ENCODE data around the gene CPXM2. TPM values are rescaled to one million over a fixed set of nuclear protein-coding genes. Genes with fewer than 3 reads are reported as not detected.

Gene CPXM2
- polyA plus RNA-seq, 2 donors, result 1.5 to 4.2 TPM

DNA sequence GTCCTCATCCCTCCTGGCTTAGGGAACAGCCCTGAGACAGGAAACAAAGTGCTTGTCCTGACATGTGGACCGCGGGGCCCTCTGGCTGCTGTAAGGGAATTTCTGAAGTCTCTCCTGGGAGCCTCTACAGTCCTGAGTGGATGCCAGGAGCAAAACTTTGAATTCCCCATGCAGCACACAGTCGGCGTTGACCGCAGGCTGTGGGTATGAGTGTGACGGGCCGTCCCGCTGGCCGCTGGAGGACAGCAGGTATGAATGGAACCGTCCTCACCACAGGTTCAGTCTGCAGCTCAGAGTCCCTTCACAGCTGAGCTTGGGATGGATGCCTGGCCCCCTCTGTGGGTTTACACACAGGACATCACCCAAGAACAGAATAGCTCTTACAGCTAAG lies 130.6 kb downstream of the CPXM2 start:
- Histone ChIP-seq H3K4me1 (ENCODE audit: control insufficient read depth in 2 of 2, insufficient read depth in 2 of 2, low read length in 1 of 2) (no peaks in the 10 kb centered on the region), H3K27me3 (ENCODE audit: control insufficient read depth in 1 of 2, insufficient read depth in 2 of 2, low read length in 2 of 2) (peaks cover 0 to 4% of the 10 kb centered on the region in 2 donors), H3K4me3 (ENCODE audit: low read depth in 1 of 2, low read length in 2 of 2) (no peak overlapping the region), H3K9me3 (ENCODE audit: control insufficient read depth in 2 of 2, insufficient read depth in 1 of 2, low read depth in 1 of 2, low read length in 1 of 2) (peaks cover 0 to 1% of the 10 kb centered on the region in 2 donors), H3K36me3 (ENCODE audit: control insufficient read depth in 2 of 2, insufficient read depth in 2 of 2, low read length in 1 of 2) (peaks cover 0 to 3% of the 10 kb centered on the region in 2 donors), H3K27ac (ENCODE audit: low read depth in 2 of 2, low read length in 1 of 2) (no peak overlapping the region)
- 48 to 64% methylated on average over 10 of the region's 10 CpGs for whole genome bisulfite sequencing, 2 donors

DNA sequence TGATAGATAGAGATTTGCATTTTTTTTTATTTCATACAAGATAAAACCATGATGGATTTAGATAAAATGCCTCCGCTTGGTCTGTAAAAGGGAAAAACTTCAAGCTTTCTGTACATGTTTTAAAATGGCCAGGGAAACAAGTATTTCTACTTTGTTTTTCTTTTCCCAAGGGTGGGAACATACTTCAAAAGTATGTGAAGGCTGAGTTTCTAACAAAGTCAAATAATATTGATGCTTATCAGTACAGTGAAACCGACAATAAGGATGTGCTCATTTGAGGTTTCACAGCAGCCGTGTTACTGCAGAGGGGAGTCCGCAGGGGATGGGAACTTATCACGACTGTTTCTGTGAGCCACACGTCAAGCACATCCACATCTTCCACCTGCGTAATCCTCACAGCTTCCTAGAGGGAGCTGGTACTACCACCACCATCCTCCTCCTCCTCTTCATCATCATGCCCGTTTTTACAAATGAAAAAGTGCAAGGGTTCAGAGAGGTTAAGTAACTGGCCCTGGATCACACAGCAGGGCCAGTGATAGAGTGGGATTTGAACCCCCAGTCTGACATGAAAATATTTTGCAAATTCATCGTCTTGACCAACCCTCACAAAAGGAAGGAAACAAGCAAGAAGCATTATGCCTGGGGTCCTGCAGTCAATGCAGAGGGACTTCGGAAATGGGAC lies 131.1 kb downstream of the CPXM2 start:
- no peak overlapping the region for H3K4me3 ChIP-seq (ENCODE audit: low read depth in 1 of 2, low read length in 2 of 2)
- no peaks in the 10 kb centered on the region for H3K4me1 ChIP-seq (ENCODE audit: control insufficient read depth in 2 of 2, insufficient read depth in 2 of 2, low read length in 1 of 2)
- H3K27ac ChIP-seq (ENCODE audit: low read depth in 2 of 2, low read length in 1 of 2), result no peak overlapping the region
- peaks cover 0 to 1% of the 10 kb centered on the region in 2 donors for H3K9me3 ChIP-seq (ENCODE audit: control insufficient read depth in 2 of 2, insufficient read depth in 1 of 2, low read depth in 1 of 2, low read length in 1 of 2)
- WGBS, 2 donors, result 58 to 62% methylated on average over 10 of the region's 10 CpGs
- peaks cover 0 to 3% of the 10 kb centered on the region in 2 donors for H3K36me3 ChIP-seq (ENCODE audit: control insufficient read depth in 2 of 2, insufficient read depth in 2 of 2, low read length in 1 of 2)
- peaks cover 0 to 4% of the 10 kb centered on the region in 2 donors for H3K27me3 ChIP-seq (ENCODE audit: control insufficient read depth in 1 of 2, insufficient read depth in 2 of 2, low read length in 2 of 2)

DNA sequence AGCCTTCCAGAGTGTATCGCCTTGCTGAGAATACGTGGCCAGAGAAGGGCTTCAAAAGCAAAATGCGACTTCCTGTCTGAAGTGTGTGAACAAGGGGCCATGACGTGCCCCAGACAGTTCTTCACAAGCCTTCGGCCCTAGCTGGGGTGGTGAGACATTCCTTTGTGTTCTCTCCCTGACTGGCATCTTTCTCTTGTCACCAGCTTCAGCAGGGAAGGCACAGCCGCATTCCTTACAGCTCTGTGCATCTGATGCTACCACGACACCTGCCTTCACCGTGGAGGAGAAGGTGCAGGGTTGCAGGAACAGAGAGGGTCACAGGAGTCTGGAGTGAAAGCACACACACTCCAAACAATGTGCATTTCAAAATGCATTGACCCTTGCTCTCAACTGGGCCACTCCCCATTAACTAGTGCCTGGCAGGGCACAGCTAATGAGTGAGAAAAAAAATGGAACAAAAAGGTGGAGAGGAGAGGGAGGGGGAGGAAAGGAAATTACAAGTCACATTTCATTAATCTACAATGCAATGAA lies 132.0 kb downstream of the CPXM2 start:
- 42 to 63% methylated on average over 8 of the region's 8 CpGs for WGBS, 2 donors
- H3K27me3 ChIP-seq (ENCODE audit: control insufficient read depth in 1 of 2, insufficient read depth in 2 of 2, low read length in 2 of 2), result peaks cover 0 to 4% of the 10 kb centered on the region in 2 donors
- H3K4me3 ChIP-seq (ENCODE audit: low read depth in 1 of 2, low read length in 2 of 2), result no peak overlapping the region
- H3K4me1 ChIP-seq (ENCODE audit: control insufficient read depth in 2 of 2, insufficient read depth in 2 of 2, low read length in 1 of 2), result no peaks in the 10 kb centered on the region
- peaks cover 0 to 3% of the 10 kb centered on the region in 2 donors for H3K36me3 ChIP-seq (ENCODE audit: control insufficient read depth in 2 of 2, insufficient read depth in 2 of 2, low read length in 1 of 2)
- no peak overlapping the region for H3K27ac ChIP-seq (ENCODE audit: low read depth in 2 of 2, low read length in 1 of 2)
- peaks cover 0 to 1% of the 10 kb centered on the region in 2 donors for H3K9me3 ChIP-seq (ENCODE audit: control insufficient read depth in 2 of 2, insufficient read depth in 1 of 2, low read depth in 1 of 2, low read length in 1 of 2)

DNA sequence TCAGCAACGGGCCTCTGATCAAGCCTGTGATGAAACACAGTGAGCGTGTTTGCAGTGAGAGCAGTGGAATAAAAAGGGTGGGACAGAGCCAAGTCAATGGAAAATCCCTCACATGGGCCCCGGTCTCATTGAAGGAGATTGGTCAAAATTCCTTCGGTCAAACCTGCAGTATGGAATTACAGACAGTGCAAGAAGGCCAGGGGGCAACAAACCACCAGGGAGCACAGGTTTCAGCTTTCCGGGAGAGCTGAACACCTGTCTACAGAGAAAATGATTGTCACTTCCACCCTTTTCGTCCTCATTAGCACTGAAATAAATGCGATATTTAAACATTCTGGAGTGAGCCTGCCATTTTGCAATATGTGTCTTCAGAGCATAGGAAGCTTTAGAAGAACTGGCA lies 132.6 kb downstream of the CPXM2 start:
- Histone ChIP-seq H3K9me3 (ENCODE audit: control insufficient read depth in 2 of 2, insufficient read depth in 1 of 2, low read depth in 1 of 2, low read length in 1 of 2) (peaks cover 0 to 1% of the 10 kb centered on the region in 2 donors), H3K4me1 (ENCODE audit: control insufficient read depth in 2 of 2, insufficient read depth in 2 of 2, low read length in 1 of 2) (no peaks in the 10 kb centered on the region), H3K27me3 (ENCODE audit: control insufficient read depth in 1 of 2, insufficient read depth in 2 of 2, low read length in 2 of 2) (peaks cover 0 to 4% of the 10 kb centered on the region in 2 donors), H3K36me3 (ENCODE audit: control insufficient read depth in 2 of 2, insufficient read depth in 2 of 2, low read length in 1 of 2) (peaks cover 0 to 3% of the 10 kb centered on the region in 2 donors), H3K4me3 (ENCODE audit: low read depth in 1 of 2, low read length in 2 of 2) (no peak overlapping the region), H3K27ac (ENCODE audit: low read depth in 2 of 2, low read length in 1 of 2) (no peak overlapping the region)
- 80 to 89% methylated on average over 7 of the region's 7 CpGs for WGBS, 2 donors

DNA sequence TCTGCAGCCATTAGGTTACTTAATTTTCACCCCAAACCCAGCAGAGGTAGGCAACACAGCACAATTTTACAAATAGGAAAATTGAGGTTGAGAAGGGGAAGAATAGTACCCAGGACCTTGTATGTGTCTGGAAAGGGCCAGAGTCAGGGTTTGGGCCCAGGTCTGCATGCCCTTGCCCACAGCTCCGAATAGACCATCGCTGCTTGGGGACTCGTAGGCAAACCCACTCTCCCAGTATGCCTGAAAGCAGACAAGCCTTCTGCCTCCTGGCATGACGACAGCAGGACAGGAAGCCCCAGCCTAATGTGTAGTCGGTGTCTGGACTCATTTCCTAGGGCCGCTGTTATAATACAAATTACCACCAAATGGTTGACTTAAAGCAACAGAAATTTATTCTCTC lies 133.8 kb downstream of the CPXM2 start:
- Histone ChIP-seq H3K4me1 (ENCODE audit: control insufficient read depth in 2 of 2, insufficient read depth in 2 of 2, low read length in 1 of 2) (no peaks in the 10 kb centered on the region), H3K4me3 (ENCODE audit: low read depth in 1 of 2, low read length in 2 of 2) (no peak overlapping the region), H3K36me3 (ENCODE audit: control insufficient read depth in 2 of 2, insufficient read depth in 2 of 2, low read length in 1 of 2) (peaks cover 0 to 3% of the 10 kb centered on the region in 2 donors), H3K27ac (ENCODE audit: low read depth in 2 of 2, low read length in 1 of 2) (no peak overlapping the region), H3K9me3 (ENCODE audit: control insufficient read depth in 2 of 2, insufficient read depth in 1 of 2, low read depth in 1 of 2, low read length in 1 of 2) (peaks cover 0 to 1% of the 10 kb centered on the region in 2 donors), H3K27me3 (ENCODE audit: control insufficient read depth in 1 of 2, insufficient read depth in 2 of 2, low read length in 2 of 2) (peaks cover 0 to 4% of the 10 kb centered on the region in 2 donors)
- 73 to 78% methylated on average over 6 of the region's 6 CpGs for WGBS, 2 donors

DNA sequence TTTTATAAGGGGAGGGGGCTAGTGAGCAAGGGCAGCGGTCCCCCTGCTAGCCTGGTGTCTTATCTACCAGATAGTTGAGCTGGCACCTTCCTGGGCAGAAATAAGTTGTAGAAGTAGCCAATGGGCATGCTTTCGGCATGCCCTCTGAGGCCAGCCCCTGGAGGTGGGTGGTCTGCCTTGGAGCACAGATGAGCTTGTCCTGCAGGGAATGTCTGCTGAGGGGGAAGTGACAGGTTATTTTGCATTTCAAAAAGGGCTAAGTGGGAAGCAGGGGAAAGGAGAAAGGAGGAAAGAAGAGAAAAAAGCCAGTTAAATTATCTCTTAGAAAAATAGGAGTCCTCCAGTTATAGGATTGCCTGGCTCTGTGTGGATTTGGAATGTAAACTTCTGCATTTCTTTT lies 136.5 kb downstream of the CPXM2 start:
- Histone ChIP-seq H3K9me3 (ENCODE audit: control insufficient read depth in 2 of 2, insufficient read depth in 1 of 2, low read depth in 1 of 2, low read length in 1 of 2) (peaks cover 0 to 1% of the 10 kb centered on the region in 2 donors), H3K4me1 (ENCODE audit: control insufficient read depth in 2 of 2, insufficient read depth in 2 of 2, low read length in 1 of 2) (no peaks in the 10 kb centered on the region), H3K27ac (ENCODE audit: low read depth in 2 of 2, low read length in 1 of 2) (no peak overlapping the region), H3K4me3 (ENCODE audit: low read depth in 1 of 2, low read length in 2 of 2) (no peak overlapping the region), H3K36me3 (ENCODE audit: control insufficient read depth in 2 of 2, insufficient read depth in 2 of 2, low read length in 1 of 2) (peaks cover 0 to 3% of the 10 kb centered on the region in 2 donors), H3K27me3 (ENCODE audit: control insufficient read depth in 1 of 2, insufficient read depth in 2 of 2, low read length in 2 of 2) (no peaks in the 10 kb centered on the region)
- 69 to 74% methylated on average over 2 of the region's 2 CpGs for WGBS, 2 donors

DNA sequence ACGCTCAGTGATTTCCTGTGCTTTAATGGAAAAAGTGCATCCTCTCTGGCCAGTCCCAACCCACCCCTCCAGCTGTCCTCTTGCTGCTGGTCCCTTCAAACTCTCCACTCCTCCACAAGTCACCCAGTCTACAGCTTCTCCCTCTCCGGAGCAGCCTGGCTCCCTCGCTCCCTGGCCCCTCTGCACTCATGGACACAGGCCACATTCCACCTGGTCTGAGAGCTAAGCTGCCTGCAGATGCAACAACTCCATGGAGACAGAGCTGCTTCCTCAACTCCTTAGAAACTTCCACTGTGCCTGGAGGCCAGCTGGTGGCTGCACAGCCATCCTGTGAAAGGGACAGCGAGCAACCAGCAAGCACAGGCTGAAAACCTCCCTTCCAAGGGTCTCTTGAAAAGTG lies 137.5 kb downstream of the CPXM2 start:
- H3K4me1 ChIP-seq (ENCODE audit: control insufficient read depth in 2 of 2, insufficient read depth in 2 of 2, low read length in 1 of 2), result no peaks in the 10 kb centered on the region
- no peaks in the 10 kb centered on the region for H3K27me3 ChIP-seq (ENCODE audit: control insufficient read depth in 1 of 2, insufficient read depth in 2 of 2, low read length in 2 of 2)
- no peaks in the 10 kb centered on the region for H3K9me3 ChIP-seq (ENCODE audit: control insufficient read depth in 2 of 2, insufficient read depth in 1 of 2, low read depth in 1 of 2, low read length in 1 of 2)
- no peak overlapping the region for H3K4me3 ChIP-seq (ENCODE audit: low read depth in 1 of 2, low read length in 2 of 2)
- no peaks in the 10 kb centered on the region for H3K36me3 ChIP-seq (ENCODE audit: control insufficient read depth in 2 of 2, insufficient read depth in 2 of 2, low read length in 1 of 2)
- H3K27ac ChIP-seq (ENCODE audit: low read depth in 2 of 2, low read length in 1 of 2), result no peak overlapping the region
- WGBS, 2 donors, result 88 to 89% methylated on average over 4 of the region's 4 CpGs

DNA sequence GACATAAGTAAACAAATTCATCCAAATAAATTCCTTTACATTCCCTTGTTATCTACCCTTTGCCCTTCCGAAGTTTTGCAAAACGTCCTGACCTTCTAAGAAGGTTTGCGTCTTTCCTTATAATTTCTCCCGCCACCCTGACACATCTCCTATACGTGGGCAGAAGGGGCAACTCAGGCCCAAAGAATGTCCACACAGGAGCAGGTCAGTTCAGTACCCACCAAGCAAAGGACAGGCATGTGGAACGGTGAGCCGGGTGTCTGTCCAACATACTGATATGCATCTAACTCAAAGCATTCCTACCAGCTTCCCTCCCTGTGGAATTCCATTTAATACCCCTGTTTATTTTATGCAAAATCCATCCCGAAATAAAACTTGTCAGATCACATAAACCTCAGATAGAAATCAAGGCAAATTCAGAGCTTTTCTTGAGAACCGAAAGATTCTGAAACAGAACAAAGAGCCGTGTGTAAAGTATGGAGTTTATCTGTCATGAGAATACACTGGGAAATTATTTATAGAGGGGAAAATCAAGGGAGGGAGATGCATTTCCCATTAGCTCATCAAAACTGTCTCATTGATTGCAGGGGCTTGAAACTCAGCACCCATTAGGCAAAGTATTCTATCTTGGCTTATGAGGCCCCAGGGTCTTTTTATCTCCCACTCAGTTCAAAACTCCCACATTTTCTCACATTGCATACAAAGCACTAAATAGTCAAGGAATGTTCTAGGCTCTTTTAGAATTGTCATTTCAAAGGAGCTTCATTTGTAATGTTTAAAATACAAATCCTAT lies 140.1 kb downstream of the CPXM2 start:
- Histone ChIP-seq H3K4me1 (ENCODE audit: control insufficient read depth in 2 of 2, insufficient read depth in 2 of 2, low read length in 1 of 2) (peaks cover 0 to 3% of the 10 kb centered on the region in 2 donors), H3K36me3 (ENCODE audit: control insufficient read depth in 2 of 2, insufficient read depth in 2 of 2, low read length in 1 of 2) (no peaks in the 10 kb centered on the region), H3K27me3 (ENCODE audit: control insufficient read depth in 1 of 2, insufficient read depth in 2 of 2, low read length in 2 of 2) (no peaks in the 10 kb centered on the region), H3K9me3 (ENCODE audit: control insufficient read depth in 2 of 2, insufficient read depth in 1 of 2, low read depth in 1 of 2, low read length in 1 of 2) (no peaks in the 10 kb centered on the region), H3K27ac (ENCODE audit: low read depth in 2 of 2, low read length in 1 of 2) (no peak overlapping the region), H3K4me3 (ENCODE audit: low read depth in 1 of 2, low read length in 2 of 2) (no peak overlapping the region)
- WGBS, 2 donors, result 74 to 76% methylated on average over 10 of the region's 10 CpGs

DNA sequence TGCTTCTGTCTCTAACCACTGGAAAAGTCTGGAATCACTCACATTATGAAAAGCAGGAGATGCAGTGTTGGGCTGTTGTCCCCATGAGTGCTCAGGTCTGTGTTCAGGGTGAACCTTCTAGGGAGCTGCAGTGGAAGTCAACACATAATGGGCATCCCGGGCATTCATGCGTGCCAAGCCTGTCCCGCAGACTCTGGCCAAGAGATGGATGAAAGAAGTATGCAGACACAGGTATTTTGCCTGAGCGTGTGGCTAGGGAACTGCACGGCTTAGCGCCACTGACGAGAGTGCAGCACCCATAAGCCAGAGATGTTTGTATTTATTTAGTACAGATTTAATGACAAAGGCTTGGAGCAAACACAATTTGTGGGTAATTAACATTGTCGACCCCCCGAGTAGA lies 140.7 kb downstream of the CPXM2 start:
- no peaks in the 10 kb centered on the region for H3K9me3 ChIP-seq (ENCODE audit: control insufficient read depth in 2 of 2, insufficient read depth in 1 of 2, low read depth in 1 of 2, low read length in 1 of 2)
- H3K4me3 ChIP-seq (ENCODE audit: low read depth in 1 of 2, low read length in 2 of 2), result no peak overlapping the region
- H3K36me3 ChIP-seq (ENCODE audit: control insufficient read depth in 2 of 2, insufficient read depth in 2 of 2, low read length in 1 of 2), result no peaks in the 10 kb centered on the region
- H3K27me3 ChIP-seq (ENCODE audit: control insufficient read depth in 1 of 2, insufficient read depth in 2 of 2, low read length in 2 of 2), result no peaks in the 10 kb centered on the region
- no peak overlapping the region for H3K27ac ChIP-seq (ENCODE audit: low read depth in 2 of 2, low read length in 1 of 2)
- peaks cover 0 to 3% of the 10 kb centered on the region in 2 donors for H3K4me1 ChIP-seq (ENCODE audit: control insufficient read depth in 2 of 2, insufficient read depth in 2 of 2, low read length in 1 of 2)
- 82 to 88% methylated on average over 9 of the region's 9 CpGs for WGBS, 2 donors
